Liver (tissue), 3 donors: ENCODE results near the gene DEDD2.

Experiments used
- ATF3 ChIP-seq: IDR thresholded peaks from 2 replicates; pipeline ENCODE4 v1.6.1; 2016; ENCODE audit warnings: antibody characterized with exemption
- CTCF ChIP-seq: fragments of 150-350 bp; IDR thresholded peaks from 2 replicates; pipeline ENCODE4 v1.5.1; 2017; ENCODE audit warnings: improper control_type of control experiment, low read depth, low read length; ENCODE audit not compliant: missing input control
- GABPA ChIP-seq, 2 donors: IDR thresholded peaks in 1 of 2; conservative IDR thresholded peaks in 1 of 2; 2 replicates each; pipeline ENCODE4 v1.6.1; 2016; ENCODE audit warnings: antibody characterized with exemption in 2 of 2, mild to moderate bottlenecking in 1 of 2, moderate library complexity in 1 of 2
- RAD21 ChIP-seq, 2 donors: IDR thresholded peaks; 2 replicates each; pipeline ENCODE4 v1.6.1; 2016; ENCODE audit warnings: antibody characterized with exemption in 2 of 2, mild to moderate bottlenecking in 2 of 2
- SP1 ChIP-seq: IDR thresholded peaks from 2 replicates; pipeline ENCODE4 v1.6.1; 2018; ENCODE audit warnings: antibody characterized with exemption, mild to moderate bottlenecking
- TAF1 ChIP-seq: conservative IDR thresholded peaks from 2 replicates; pipeline ENCODE4 v1.6.1; 2016; ENCODE audit warnings: antibody characterized with exemption, mild to moderate bottlenecking
- YY1 ChIP-seq: IDR thresholded peaks from 2 replicates; pipeline ENCODE4 v1.6.1; 2016; ENCODE audit warnings: antibody characterized with exemption, mild to moderate bottlenecking
- donor health status: healthy.
- donor health status: healthy.

- TF ChIP-seq GABPA (IDR thresholded peaks at IDR 0.05 in 1 of 2, conservative IDR thresholded peaks at IDR 0.05 in 1 of 2) (no peak), CTCF (no peak), YY1 (no peak), SP1 (no peak), RAD21 (IDR thresholded peaks at IDR 0.05) (no peak), TAF1 (no peak), ATF3 (no peak)
Observed at GRCh38 chr19:42203700-42204099, 13.8 kb downstream of the DEDD2 start.
